ENCODE measurements around the gene PXMP2.

GRCh38 chr12:132687211-132688164, at the start of gene PXMP2, which contains the start of gene POLE:
- TF ChIP-seq POLR2A (IDR thresholded peaks at IDR 0.05; ENCODE audit: low read length) (peak; percentile 80), GATA1 (IDR thresholded peaks at IDR 0.05; ENCODE audit: low read depth, low read length) (no peak)

Measured in erythroblast (primary cell).